ENCODE measurements around the gene PEAK1.

DNA sequence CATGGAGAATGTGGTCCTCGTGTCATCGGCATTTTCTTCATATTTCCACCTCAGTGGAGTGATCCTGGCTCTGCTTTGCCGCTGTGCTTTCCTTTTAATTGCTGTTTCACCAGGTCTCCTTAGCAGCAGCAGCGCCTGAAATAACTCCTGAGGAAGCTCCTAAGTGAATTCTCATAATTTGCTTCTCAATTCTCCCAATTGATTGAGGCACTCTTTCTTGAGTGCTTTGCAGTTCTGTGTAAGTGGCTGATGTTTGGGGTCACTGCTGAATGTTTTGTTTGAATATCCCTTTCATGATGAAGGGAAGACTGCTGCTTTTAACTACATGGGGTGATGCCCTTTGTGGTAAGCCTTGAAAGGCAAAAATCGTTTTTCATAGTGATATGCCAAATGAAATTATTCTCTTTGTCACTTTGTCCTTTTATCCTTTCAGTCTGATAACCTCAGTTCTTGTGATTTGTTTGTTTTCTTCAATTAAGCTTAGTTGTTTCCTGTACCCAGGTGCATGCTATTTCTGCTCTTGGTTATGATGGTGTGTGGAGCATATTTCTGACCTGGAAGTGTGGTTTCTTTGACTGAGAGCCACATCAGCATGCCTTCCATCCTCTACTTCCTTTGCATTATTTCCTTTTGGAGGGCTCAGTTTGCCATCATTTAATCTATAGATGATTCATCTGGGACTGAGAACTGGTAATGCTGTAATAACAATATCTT is 37.4 kb upstream of the PEAK1 start:
- TF ChIP-seq RNF2 (IDR thresholded peaks at IDR 0.05; ENCODE audit: borderline replicate concordance, low read depth), result no peak
- TF ChIP-seq RAD21 (conservative IDR thresholded peaks at IDR 0.05 in 1 of 2, IDR thresholded peaks at IDR 0.05 in 1 of 2), result no peak
- no peak for TF ChIP-seq POLR2A (IDR thresholded peaks at IDR 0.05; ENCODE audit: low read length)
- TF ChIP-seq, protein P1, sequence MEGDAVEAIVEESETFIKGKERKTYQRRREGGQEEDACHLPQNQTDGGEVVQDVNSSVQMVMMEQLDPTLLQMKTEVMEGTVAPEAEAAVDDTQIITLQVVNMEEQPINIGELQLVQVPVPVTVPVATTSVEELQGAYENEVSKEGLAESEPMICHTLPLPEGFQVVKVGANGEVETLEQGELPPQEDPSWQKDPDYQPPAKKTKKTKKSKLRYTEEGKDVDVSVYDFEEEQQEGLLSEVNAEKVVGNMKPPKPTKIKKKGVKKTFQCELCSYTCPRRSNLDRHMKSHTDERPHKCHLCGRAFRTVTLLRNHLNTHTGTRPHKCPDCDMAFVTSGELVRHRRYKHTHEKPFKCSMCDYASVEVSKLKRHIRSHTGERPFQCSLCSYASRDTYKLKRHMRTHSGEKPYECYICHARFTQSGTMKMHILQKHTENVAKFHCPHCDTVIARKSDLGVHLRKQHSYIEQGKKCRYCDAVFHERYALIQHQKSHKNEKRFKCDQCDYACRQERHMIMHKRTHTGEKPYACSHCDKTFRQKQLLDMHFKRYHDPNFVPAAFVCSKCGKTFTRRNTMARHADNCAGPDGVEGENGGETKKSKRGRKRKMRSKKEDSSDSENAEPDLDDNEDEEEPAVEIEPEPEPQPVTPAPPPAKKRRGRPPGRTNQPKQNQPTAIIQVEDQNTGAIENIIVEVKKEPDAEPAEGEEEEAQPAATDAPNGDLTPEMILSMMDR (IDR thresholded peaks at IDR 0.05), result no peak
- TF ChIP-seq CEBPB (IDR thresholded peaks at IDR 0.05), result no peak
- no peak for TF ChIP-seq FOSB (CRISPR knock-in tag; IDR thresholded peaks at IDR 0.05)
- no peak for TF ChIP-seq MYC (IDR thresholded peaks at IDR 0.05; ENCODE audit: borderline replicate concordance, low read length)
- no peak for TF ChIP-seq TFCP2L1 (CRISPR knock-in tag; IDR thresholded peaks at IDR 0.05)

Measured in A549 (cell line).